DND-41 (cell line): ENCODE data around the gene OPHN1.

Source experiments
- ATAC-seq: fragments of 200-7000 bp; cut with Tn5 transposase; 3 replicates; pipeline ENCODE4 v1.9.1; 2021; ENCODE audit warnings: low read depth; ENCODE audit not compliant: insufficient read depth
- DNase-seq: peaks from one replicate; pipeline ENCODE4 v3.0.0-alpha.2; 2020
- H2AFZ ChIP-seq: 2 replicates; pipeline ENCODE4 v1.6.0; 2012; ENCODE audit warnings: low read depth, low read length
- H3K27ac ChIP-seq: 2 replicates; pipeline ENCODE4 v1.5.1; 2012; ENCODE audit warnings: low read length, inconsistent platforms
- H3K27me3 ChIP-seq: fragments of 200-600 bp; sonication (generic); 2 replicates; pipeline ENCODE4 v1.6.0; 2012; ENCODE audit warnings: low read length, mild to moderate bottlenecking, inconsistent platforms; ENCODE audit not compliant: insufficient read depth, poor library complexity
- H3K36me3 ChIP-seq: 2 replicates; pipeline ENCODE4 v1.5.1; 2012; ENCODE audit warnings: low read length, inconsistent platforms; ENCODE audit not compliant: insufficient read depth
- H3K4me1 ChIP-seq: 2 replicates; pipeline ENCODE4 v1.5.1; 2012; ENCODE audit warnings: mild to moderate bottlenecking, low read length; ENCODE audit not compliant: insufficient read depth
- H3K4me2 ChIP-seq: 2 replicates; pipeline ENCODE4 v1.6.0; 2012; ENCODE audit warnings: mild to moderate bottlenecking, moderate library complexity, low read length, inconsistent platforms; ENCODE audit not compliant: insufficient read depth
- H3K4me3 ChIP-seq, 2 experiments: fragments of 200-600 bp in 1 of 2; shearing (Covaris generic) in 1 of 2; 2 replicates each; pipeline ENCODE4 v1.5.1; 2012 to 2016; ENCODE audit warnings: inconsistent platforms in 2 of 2, low read length in 2 of 2, mild to moderate bottlenecking in 2 of 2, low read depth in 1 of 2, moderate library complexity in 1 of 2
- H3K79me2 ChIP-seq: 2 replicates; pipeline ENCODE4 v1.6.0; 2012; ENCODE audit warnings: low read length, inconsistent platforms; ENCODE audit not compliant: insufficient read depth
- H3K9ac ChIP-seq: 2 replicates; pipeline ENCODE4 v1.6.0; 2012; ENCODE audit warnings: low read depth, mild to moderate bottlenecking, inconsistent platforms, low read length, moderate library complexity
- H3K9me3 ChIP-seq: 2 replicates; pipeline ENCODE4 v1.5.1; 2012; ENCODE audit warnings: low read length, moderate library complexity, mild to moderate bottlenecking, inconsistent platforms; ENCODE audit not compliant: insufficient read depth, severe bottlenecking
- H4K20me1 ChIP-seq: 2 replicates; pipeline ENCODE4 v1.6.0; 2012; ENCODE audit warnings: low read length; ENCODE audit not compliant: insufficient read depth
- EZH2 ChIP-seq: IDR thresholded peaks from 3 replicates; pipeline ENCODE4 v1.6.1; 2012; ENCODE audit warnings: borderline replicate concordance, low read depth, mild to moderate bottlenecking, moderate library complexity, low read length, inconsistent platforms; ENCODE audit not compliant: severe bottlenecking
- TF ChIP-seq, protein P1 (sequence below): IDR thresholded peaks from 2 replicates; pipeline ENCODE4 v1.5.1; 2012; ENCODE audit warnings: borderline replicate concordance, low read length, moderate library complexity, mild to moderate bottlenecking; ENCODE audit not compliant: poor library complexity, severe bottlenecking; ENCODE audit errors: extremely low read depth

OPHN1 gene

DNA sequence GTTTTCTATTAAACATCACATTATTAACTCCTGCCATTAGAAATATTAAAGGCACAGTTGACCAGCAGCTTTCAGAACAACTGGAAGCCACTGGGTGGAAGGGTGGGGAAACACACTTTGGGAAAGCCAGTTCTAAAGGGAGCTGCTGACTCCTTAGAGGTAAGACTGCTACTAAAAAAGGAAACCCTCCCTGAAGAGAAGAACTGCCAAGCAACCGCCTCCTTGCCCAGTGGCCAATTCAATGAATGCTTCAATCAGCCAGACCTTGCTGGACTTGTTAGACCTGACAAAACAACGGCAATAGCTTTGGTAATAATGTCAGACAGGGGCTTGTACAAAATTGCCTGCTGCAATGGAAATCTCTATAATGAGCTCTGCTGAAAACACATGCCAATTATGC lies 15.6 kb downstream of the OPHN1 start:
- no peaks in the 10 kb centered on the region for H3K36me3 ChIP-seq
- H3K4me2 ChIP-seq, result no peak overlapping the region

DNA sequence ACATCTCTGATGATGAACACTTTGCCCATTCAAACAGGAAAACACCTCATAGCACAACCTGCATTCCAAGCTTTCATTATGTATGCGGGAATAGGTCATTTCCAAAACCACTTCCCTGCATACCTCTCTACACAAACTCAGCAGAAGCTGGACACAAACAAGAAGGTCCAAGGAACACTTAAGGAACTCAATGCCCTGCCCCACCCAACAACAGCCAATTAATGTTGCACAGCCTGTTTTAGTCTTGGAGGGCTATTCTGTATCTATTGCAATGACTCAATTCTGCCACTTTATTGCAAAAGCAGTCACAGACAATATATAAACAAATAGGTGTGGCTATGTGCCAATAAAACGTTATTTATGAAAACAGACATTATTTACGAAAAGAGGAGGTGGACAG lies 16.7 kb downstream of the OPHN1 start:
- Histone ChIP-seq H3K4me2 (no peak overlapping the region), H2AFZ (no peak overlapping the region), H3K4me1 (no peaks in the 10 kb centered on the region), H3K27ac (no peak overlapping the region), H3K36me3 (no peaks in the 10 kb centered on the region), H3K79me2 (no peaks in the 10 kb centered on the region), H3K9ac (no peak overlapping the region), H3K27me3 (no peaks in the 10 kb centered on the region), H4K20me1 (no peaks in the 10 kb centered on the region), H3K9me3 (no peaks in the 10 kb centered on the region), H3K4me3 (no peak overlapping the region)
- DNase-seq, result no peak
- no peak for TF ChIP-seq EZH2
- TF ChIP-seq, protein P1, sequence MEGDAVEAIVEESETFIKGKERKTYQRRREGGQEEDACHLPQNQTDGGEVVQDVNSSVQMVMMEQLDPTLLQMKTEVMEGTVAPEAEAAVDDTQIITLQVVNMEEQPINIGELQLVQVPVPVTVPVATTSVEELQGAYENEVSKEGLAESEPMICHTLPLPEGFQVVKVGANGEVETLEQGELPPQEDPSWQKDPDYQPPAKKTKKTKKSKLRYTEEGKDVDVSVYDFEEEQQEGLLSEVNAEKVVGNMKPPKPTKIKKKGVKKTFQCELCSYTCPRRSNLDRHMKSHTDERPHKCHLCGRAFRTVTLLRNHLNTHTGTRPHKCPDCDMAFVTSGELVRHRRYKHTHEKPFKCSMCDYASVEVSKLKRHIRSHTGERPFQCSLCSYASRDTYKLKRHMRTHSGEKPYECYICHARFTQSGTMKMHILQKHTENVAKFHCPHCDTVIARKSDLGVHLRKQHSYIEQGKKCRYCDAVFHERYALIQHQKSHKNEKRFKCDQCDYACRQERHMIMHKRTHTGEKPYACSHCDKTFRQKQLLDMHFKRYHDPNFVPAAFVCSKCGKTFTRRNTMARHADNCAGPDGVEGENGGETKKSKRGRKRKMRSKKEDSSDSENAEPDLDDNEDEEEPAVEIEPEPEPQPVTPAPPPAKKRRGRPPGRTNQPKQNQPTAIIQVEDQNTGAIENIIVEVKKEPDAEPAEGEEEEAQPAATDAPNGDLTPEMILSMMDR, result no peak
- no peak for ATAC-seq

More for the DNA sequence above, 15.6 kb downstream of the OPHN1 start:
- H3K27ac ChIP-seq, result no peak overlapping the region
- ATAC-seq, result no peak
- H4K20me1 ChIP-seq, result no peaks in the 10 kb centered on the region
- DNase-seq, result no peak
- H3K27me3 ChIP-seq, result no peaks in the 10 kb centered on the region
- no peak overlapping the region for H2AFZ ChIP-seq
- H3K4me3 ChIP-seq, result no peak overlapping the region
- H3K9ac ChIP-seq, result no peak overlapping the region
- no peaks in the 10 kb centered on the region for H3K4me1 ChIP-seq
- no peaks in the 10 kb centered on the region for H3K79me2 ChIP-seq
- TF ChIP-seq EZH2, result no peak
- TF ChIP-seq, protein P1, result no peak
- H3K9me3 ChIP-seq, result no peaks in the 10 kb centered on the region

DNA sequence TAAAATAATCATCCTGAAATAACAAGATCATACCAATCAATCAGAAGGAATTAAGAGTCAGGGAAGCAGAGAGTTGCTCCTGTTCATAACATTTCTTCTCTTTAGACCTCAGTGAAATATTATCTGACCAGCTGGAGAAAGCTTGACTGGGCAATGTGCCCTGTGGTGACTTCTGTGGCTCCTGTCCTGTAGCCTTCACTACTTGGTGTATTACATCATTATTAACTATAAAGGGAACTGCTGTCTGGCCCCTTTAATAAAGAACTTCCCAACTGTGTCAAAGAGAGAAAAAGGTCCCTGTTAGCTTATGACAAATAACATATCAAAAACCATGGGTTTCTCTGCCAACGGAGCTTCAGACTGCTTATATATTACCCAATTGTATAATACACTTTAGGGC lies 18.0 kb downstream of the OPHN1 start:
- Histone ChIP-seq H3K36me3 (no peaks in the 10 kb centered on the region), H3K4me1 (no peaks in the 10 kb centered on the region), H3K4me3 (no peak overlapping the region), H3K9me3 (no peaks in the 10 kb centered on the region), H2AFZ (no peak overlapping the region), H3K27me3 (no peaks in the 10 kb centered on the region), H3K27ac (no peak overlapping the region), H3K79me2 (no peaks in the 10 kb centered on the region), H4K20me1 (no peaks in the 10 kb centered on the region), H3K4me2 (no peak overlapping the region), H3K9ac (no peak overlapping the region)
- no peak for ATAC-seq
- no peak for DNase-seq
- TF ChIP-seq, protein P1, result no peak
- no peak for TF ChIP-seq EZH2

DNA sequence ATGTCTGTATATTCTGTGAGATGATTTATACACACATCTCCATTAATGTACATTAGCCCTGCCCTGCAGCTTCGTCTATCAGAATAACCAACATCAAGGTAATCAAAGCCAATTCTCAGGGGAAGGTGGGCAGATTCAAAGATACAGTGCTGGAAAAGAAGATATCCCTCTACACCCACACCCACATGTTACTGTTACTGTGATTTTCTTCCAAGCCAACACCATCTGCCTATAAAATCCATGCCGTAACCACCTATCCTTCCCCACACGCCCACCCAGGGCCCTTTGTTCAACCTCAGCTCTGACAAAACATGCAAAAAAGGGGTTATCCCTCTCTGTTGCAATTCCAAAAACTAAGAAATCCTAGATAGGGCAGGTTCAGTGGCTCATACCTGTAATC lies 20.0 kb downstream of the OPHN1 start:
- Histone ChIP-seq H4K20me1 (no peaks in the 10 kb centered on the region), H3K27ac (no peak overlapping the region), H3K4me2 (no peak overlapping the region), H3K4me3 (no peak overlapping the region), H3K36me3 (no peaks in the 10 kb centered on the region), H3K9ac (no peak overlapping the region), H2AFZ (no peak overlapping the region), H3K79me2 (no peaks in the 10 kb centered on the region), H3K27me3 (no peaks in the 10 kb centered on the region), H3K4me1 (no peaks in the 10 kb centered on the region), H3K9me3 (no peaks in the 10 kb centered on the region)
- TF ChIP-seq EZH2, result no peak
- TF ChIP-seq, protein P1, result no peak
- ATAC-seq (no peak), DNase-seq (no peak)
